NCI-H524 treated with DMSO at 0.1 percent for 48 hours (cell line): ENCODE results near the gene GMEB2.
"Not testable (repeated sequence)": the region's sequence is repeated elsewhere in the genome, so short reads cannot be mapped to it uniquely, and the experiment has no call there.

ENCODE experiments used
- DNase-seq: peaks from one replicate; lab custom pipeline; 2025; lab: John Stamatoyannopoulos, UW

Gene GMEB2

GRCh38 chr20:63570281-63571086, 56.4 kb downstream of the GMEB2 start:
- DNase-seq, result no peak

GRCh38 chr20:63568986-63569949, 57.6 kb downstream of the GMEB2 start:
- DNase-seq, result no peak

- no peak for DNase-seq
These were observed 58.5 kb downstream of the GMEB2 start for GRCh38 chr20:63568170-63568981.

GRCh38 chr20:63567386-63568169, 59.3 kb downstream of the GMEB2 start:
- DNase-seq, result no peak

GRCh38 chr20:63567136-63567385, 59.8 kb downstream of the GMEB2 start:
- no peak for DNase-seq

- no peak for DNase-seq
These were observed 60.3 kb downstream of the GMEB2 start for GRCh38 chr20:63566395-63567135.

GRCh38 chr20:63565699-63566335, 61.1 kb downstream of the GMEB2 start:
- DNase-seq, result no peak

GRCh38 chr20:63565021-63565698, 61.7 kb downstream of the GMEB2 start:
- DNase-seq, result no peak

- no peak for DNase-seq
These were observed 62.7 kb downstream of the GMEB2 start for GRCh38 chr20:63564036-63564810.

GRCh38 chr20:63563225-63563935, 63.5 kb downstream of the GMEB2 start:
- no peak for DNase-seq

GRCh38 chr20:63562461-63563224, 64.3 kb downstream of the GMEB2 start:
- no peak for DNase-seq

- no peak for DNase-seq
These were observed 65.1 kb downstream of the GMEB2 start for GRCh38 chr20:63561624-63562396.

GRCh38 chr20:63560856-63561609, 65.9 kb downstream of the GMEB2 start:
- DNase-seq, result no peak

GRCh38 chr20:63560333-63560805, 66.5 kb downstream of the GMEB2 start:
- no peak for DNase-seq

- DNase-seq, result not testable (repeated sequence)
These were observed 67.2 kb downstream of the GMEB2 start for GRCh38 chr20:63559485-63560332.
